Inferior parietal cortex (tissue), 1 donor: ENCODE data around the gene RDH11.
"Not testable (repeated sequence)": the region's sequence is repeated elsewhere in the genome, so short reads cannot be mapped to it uniquely, and the experiment has no call there.

Source experiments
- DNase-seq: peaks from one replicate; pipeline ENCODE4 v3.0.0-alpha.2; 2016; ENCODE audit errors: extremely low spot score

The RDH11 gene

GRCh38 chr14:67704484-67705089, 9.0 kb upstream of the RDH11 start:
- peak; percentile 89 for DNase-seq

- DNase-seq, result no peak
These were observed 8.4 kb upstream of the RDH11 start for GRCh38 chr14:67703997-67704396.

GRCh38 chr14:67701492-67701891, 5.9 kb upstream of the RDH11 start, which contains the start of gene RDH12:
Gene RDH12 (plus strand): TSS chr14:67701886. CDS start chr14:67722643, 20,757 bp downstream.
- DNase-seq, result not testable (repeated sequence)

GRCh38 chr14:67698179-67698578, 2.6 kb upstream of the RDH11 start:
- no peak for DNase-seq

- no peak for DNase-seq
These were observed 1.4 kb upstream of the RDH11 start for GRCh38 chr14:67697006-67697405.

GRCh38 chr14:67694791-67695393, 672 bp downstream of the RDH11 start:
- peak; percentile 57 for DNase-seq

- DNase-seq, result no peak
These were observed 5.6 kb downstream of the RDH11 start for GRCh38 chr14:67690011-67690410.

GRCh38 chr14:67683842-67684241, 11.7 kb downstream of the RDH11 start:
- DNase-seq, result no peak

GRCh38 chr14:67680941-67681340, 14.6 kb downstream of the RDH11 start:
- no peak for DNase-seq

- DNase-seq, result no peak
These were observed 15.4 kb downstream of the RDH11 start for GRCh38 chr14:67680121-67680602.

- DNase-seq, result no peak
These were observed 16.6 kb downstream of the RDH11 start for GRCh38 chr14:67679006-67679405.

GRCh38 chr14:67675219-67675582, 20.4 kb downstream of the RDH11 start:
- DNase-seq, result no peak

- peak; percentile 82 for DNase-seq
These were observed 20.9 kb downstream of the RDH11 start, which contains the start of gene VTI1B for GRCh38 chr14:67674480-67675218. Gene VTI1B (minus strand): TSS chr14:67674632. CDS start chr14:67674489, 143 bp downstream.

- DNase-seq, result peak; percentile 68
These were observed 21.5 kb downstream of the RDH11 start for GRCh38 chr14:67674139-67674479.

- no peak for DNase-seq
These were observed 22.1 kb downstream of the RDH11 start for GRCh38 chr14:67673451-67673850.

GRCh38 chr14:67668559-67668958, 27.0 kb downstream of the RDH11 start:
- DNase-seq, result no peak

GRCh38 chr14:67666750-67667449, 28.7 kb downstream of the RDH11 start:
- peak; percentile 74 for DNase-seq

GRCh38 chr14:67665868-67666267, 29.7 kb downstream of the RDH11 start:
- no peak for DNase-seq

- DNase-seq, result no peak
These were observed 31.9 kb downstream of the RDH11 start for GRCh38 chr14:67663633-67664032.

- DNase-seq, result no peak
These were observed 41.8 kb downstream of the RDH11 start for GRCh38 chr14:67653651-67654280.

- no peak for DNase-seq
These were observed 43.4 kb downstream of the RDH11 start for GRCh38 chr14:67652189-67652588.

GRCh38 chr14:67650694-67651093, 44.9 kb downstream of the RDH11 start:
- no peak for DNase-seq
